Rectal smooth muscle tissue (tissue), 1 donor: Measurements from ENCODE around the gene VSIG10L.

ENCODE experiments used
- H3K27ac ChIP-seq: one replicate; pipeline ENCODE4 v1.7.0; 2013; ENCODE audit warnings: low read depth, low read length, inconsistent platforms
- H3K27me3 ChIP-seq: one replicate; pipeline ENCODE4 v1.7.0; 2013; ENCODE audit warnings: low read length; ENCODE audit not compliant: control insufficient read depth, insufficient read depth
- H3K36me3 ChIP-seq: one replicate; pipeline ENCODE4 v1.7.0; 2013; ENCODE audit warnings: low read length; ENCODE audit not compliant: control insufficient read depth, insufficient read depth
- H3K4me1 ChIP-seq: one replicate; pipeline ENCODE4 v1.7.0; 2013; ENCODE audit warnings: low read length; ENCODE audit not compliant: control insufficient read depth, insufficient read depth
- H3K4me3 ChIP-seq: one replicate; pipeline ENCODE4 v1.7.0; 2013; ENCODE audit warnings: low read length
- H3K9ac ChIP-seq: one replicate; pipeline ENCODE4 v1.7.0; 2013; ENCODE audit warnings: low read length

VSIG10L gene

DNA sequence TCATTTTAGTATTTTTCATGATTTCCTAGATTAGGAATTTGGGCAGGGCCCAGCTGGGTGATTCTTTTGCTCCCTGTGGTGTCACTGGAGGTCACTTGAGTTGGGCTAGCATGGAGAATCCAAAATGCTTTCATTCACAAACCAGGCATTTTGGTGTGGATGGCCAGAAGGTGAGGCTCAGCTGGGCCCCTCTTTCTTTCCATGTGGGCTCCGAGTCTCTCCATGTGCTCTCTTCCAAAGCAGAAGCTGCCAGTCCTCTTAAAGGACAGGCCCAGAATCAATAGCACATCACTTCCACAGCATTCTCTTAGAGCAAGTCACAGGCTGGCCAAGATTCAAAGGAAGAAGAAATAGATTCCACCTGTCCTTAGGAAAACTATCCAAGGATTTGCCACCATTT, 52.3 kb downstream of the VSIG10L start:
- Histone ChIP-seq H3K9ac (no peak overlapping the region), H3K36me3 (no peaks in the 10 kb centered on the region), H3K27me3 (peaks cover 2% of the 10 kb centered on the region), H3K4me1 (no peaks in the 10 kb centered on the region), H3K27ac (no peak overlapping the region), H3K4me3 (no peak overlapping the region)

DNA sequence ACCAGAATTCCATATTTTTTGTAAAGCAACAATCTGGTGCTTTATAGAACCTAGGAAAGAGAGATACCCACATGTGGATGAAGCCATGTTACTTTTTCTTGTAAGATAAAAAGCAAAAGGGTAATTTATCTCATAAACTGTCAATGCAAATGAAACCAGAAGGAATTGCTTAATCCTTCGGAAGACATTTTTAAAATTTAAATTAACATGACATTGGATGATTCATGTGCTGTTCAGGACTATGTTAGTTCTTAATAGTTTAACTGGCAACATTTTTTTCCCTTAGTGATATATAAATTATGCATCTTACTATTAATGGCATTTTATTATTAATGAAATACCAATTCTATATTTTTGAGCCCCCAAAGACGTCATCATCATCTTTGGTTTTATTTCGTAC, 56.3 kb downstream of the VSIG10L start:
- Histone ChIP-seq H3K9ac (no peak overlapping the region), H3K4me3 (no peak overlapping the region), H3K4me1 (no peaks in the 10 kb centered on the region), H3K27me3 (no peaks in the 10 kb centered on the region), H3K36me3 (no peaks in the 10 kb centered on the region), H3K27ac (no peak overlapping the region)

DNA sequence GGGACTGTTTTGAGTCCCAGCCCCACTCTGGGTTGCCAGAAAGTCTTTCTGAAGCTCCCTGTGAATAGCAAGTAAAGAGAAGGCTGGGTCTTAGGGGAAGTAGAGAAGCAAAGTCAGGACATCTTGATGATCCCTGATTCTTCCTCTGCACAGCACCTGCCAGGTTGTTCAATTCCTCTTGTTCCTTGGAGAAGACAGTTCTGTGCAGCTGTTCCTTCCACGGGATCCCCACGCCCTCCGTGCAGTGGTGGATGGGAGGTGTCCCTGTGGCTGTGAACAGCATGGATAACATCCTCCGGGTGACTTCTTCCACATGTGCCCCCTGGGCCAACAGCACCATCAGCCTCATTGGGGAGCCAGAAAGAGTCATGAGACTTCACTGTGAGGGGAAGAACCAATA, 59.6 kb downstream of the VSIG10L start:
- Histone ChIP-seq H3K36me3 (no peaks in the 10 kb centered on the region), H3K4me3 (no peak overlapping the region), H3K9ac (no peak overlapping the region), H3K27me3 (no peaks in the 10 kb centered on the region), H3K27ac (no peak overlapping the region), H3K4me1 (no peaks in the 10 kb centered on the region)
